Liver (tissue), 9 donors: ENCODE results near the gene SDF4. TPM values are rescaled to one million over a fixed set of nuclear protein-coding genes. Genes with fewer than 3 reads are reported as not detected.
"Not testable (repeated sequence)": the region's sequence is repeated elsewhere in the genome, so short reads cannot be mapped to it uniquely, and the experiment has no call there.

Experiments
- DNase-seq: peaks from one replicate; pipeline ENCODE4 v3.0.0-alpha.2; 2017; ENCODE audit warnings: low spot score
- H3K27ac ChIP-seq, 2 donors: one replicate each; pipeline ENCODE4 v1.7.0; 2013; ENCODE audit warnings: inconsistent platforms in 2 of 2, low read length in 2 of 2, control low read depth in 1 of 2, low read depth in 1 of 2, mild to moderate bottlenecking in 1 of 2
- H3K27me3 ChIP-seq, 4 donors: one replicate each; pipeline versions ENCODE4 v1.6.1 to v1.7.0; 2013; ENCODE audit warnings: low read length in 3 of 4, inconsistent platforms in 1 of 4, mild to moderate bottlenecking in 1 of 4, moderate library complexity in 1 of 4; ENCODE audit not compliant: control insufficient read depth in 4 of 4, insufficient read depth in 4 of 4
- H3K36me3 ChIP-seq, 4 donors: one replicate each; pipeline versions ENCODE4 v1.6.1 to v1.7.0; 2013; ENCODE audit warnings: low read length in 3 of 4, mild to moderate bottlenecking in 3 of 4, low read depth in 1 of 4, moderate library complexity in 1 of 4; ENCODE audit not compliant: control insufficient read depth in 4 of 4, insufficient read depth in 3 of 4
- H3K4me1 ChIP-seq, 4 donors: one replicate each; pipeline versions ENCODE4 v1.6.1 to v1.7.0; 2013; ENCODE audit warnings: low read length in 3 of 4, mild to moderate bottlenecking in 3 of 4, moderate library complexity in 1 of 4; ENCODE audit not compliant: control insufficient read depth in 4 of 4, insufficient read depth in 4 of 4
- H3K4me3 ChIP-seq, 3 donors: one replicate each; pipeline versions ENCODE4 v1.6.1 to v1.7.0; 2013; ENCODE audit warnings: low read length in 3 of 3, control low read depth in 1 of 3, low read depth in 1 of 3, mild to moderate bottlenecking in 1 of 3
- H3K9ac ChIP-seq, 2 donors: one replicate each; pipeline ENCODE4 v1.7.0; 2013; ENCODE audit warnings: low read length in 2 of 2, mild to moderate bottlenecking in 2 of 2, moderate library complexity in 2 of 2, control low read depth in 1 of 2, low read depth in 1 of 2
- H3K9me3 ChIP-seq, 4 donors: one replicate each; pipeline versions ENCODE4 v1.6.1 to v1.7.0; 2013; ENCODE audit warnings: low read length in 3 of 4; ENCODE audit not compliant: control insufficient read depth in 4 of 4
- FOXA1 ChIP-seq: IDR thresholded peaks from 2 replicates; pipeline ENCODE4 v1.6.1; 2016; ENCODE audit warnings: antibody characterized with exemption
- FOXA2 ChIP-seq: IDR thresholded peaks from 2 replicates; pipeline ENCODE4 v1.6.1; 2016; ENCODE audit warnings: antibody characterized with exemption
- HNF4A ChIP-seq, 2 donors: conservative IDR thresholded peaks; 2 replicates each; pipeline ENCODE4 v1.6.1; 2016; ENCODE audit warnings: antibody characterized with exemption in 2 of 2, mild to moderate bottlenecking in 2 of 2
- HNF4G ChIP-seq: IDR thresholded peaks from 2 replicates; pipeline ENCODE4 v1.6.1; 2016; ENCODE audit warnings: antibody characterized with exemption
- JUND ChIP-seq, 2 donors: IDR thresholded peaks; 2 replicates each; pipeline ENCODE4 v1.6.1; 2016; ENCODE audit warnings: antibody characterized with exemption in 2 of 2
- NR2F2 ChIP-seq: IDR thresholded peaks from 2 replicates; pipeline ENCODE4 v1.6.1; 2016; ENCODE audit warnings: antibody characterized with exemption
- RAD21 ChIP-seq, 2 donors: IDR thresholded peaks; 2 replicates each; pipeline ENCODE4 v1.6.1; 2016; ENCODE audit warnings: antibody characterized with exemption in 2 of 2, mild to moderate bottlenecking in 2 of 2
- RXRA ChIP-seq, 2 donors: IDR thresholded peaks; 2 replicates each; pipeline ENCODE4 v1.6.1; 2017 to 2018; ENCODE audit warnings: antibody characterized with exemption in 2 of 2, mild to moderate bottlenecking in 1 of 2
- TAF1 ChIP-seq: conservative IDR thresholded peaks from 2 replicates; pipeline ENCODE4 v1.6.1; 2016; ENCODE audit warnings: antibody characterized with exemption, mild to moderate bottlenecking
- YY1 ChIP-seq: IDR thresholded peaks from 2 replicates; pipeline ENCODE4 v1.6.1; 2016; ENCODE audit warnings: antibody characterized with exemption, mild to moderate bottlenecking
- WGBS: extraction: QIAGEN DNeasy Blood & Tissue Kit; methylation state at CpG from one replicate; pipeline ENCODE4 v1.1.7; 2013; 5-methylcytosine and 5-hydroxymethylcytosine counted together
- polyA plus RNA-seq, 2 donors: library from polyadenylated mRNA; stranded (reverse) in 1 of 2; unstranded in 1 of 2; fragments of 200-250 nt in 1 of 2; fragments of >200 nt in 1 of 2; fragmentation: Nextera tagmentation in 1 of 2; extraction: Ambion mirVana in 1 of 2; gene quantifications; one replicate each; pipeline versions ENCODE4 v1.2.1 to v1.2.3, GENCODE V29; 2013 to 2015
- total RNA-seq, 2 donors: library from RNA; depleted of rRNA; stranded (reverse); fragments of >200 nt; gene quantifications; one replicate each; pipeline ENCODE4 v1.2.3, GENCODE V29; 2014
- TF ChIP-seq, protein P1 (sequence below): IDR thresholded peaks from 2 replicates; pipeline ENCODE4 v1.6.1; 2016; ENCODE audit warnings: antibody characterized with exemption, mild to moderate bottlenecking
- TF ChIP-seq, protein P2 (sequence below): IDR thresholded peaks from 2 replicates; pipeline ENCODE4 v1.6.1; 2016; ENCODE audit warnings: antibody characterized with exemption
- TF ChIP-seq, protein P3 (sequence below): fragments of 150-350 bp; IDR thresholded peaks from 2 replicates; pipeline ENCODE4 v1.5.1; 2017; ENCODE audit warnings: improper control_type of control experiment, low read depth, low read length; ENCODE audit not compliant: missing input control
- TF ChIP-seq, protein P4 (sequence below): IDR thresholded peaks from 2 replicates; pipeline ENCODE4 v1.6.1; 2016; ENCODE audit warnings: antibody characterized with exemption
- donor health status: healthy.
- donor health status: healthy.
- donor health status: healthy.
- donor health status: healthy.
- donor health status: healthy.

The SDF4 gene
- total and polyA plus RNA-seq, 4 donors = 48.7 to 180 (median 75.9) TPM

DNA sequence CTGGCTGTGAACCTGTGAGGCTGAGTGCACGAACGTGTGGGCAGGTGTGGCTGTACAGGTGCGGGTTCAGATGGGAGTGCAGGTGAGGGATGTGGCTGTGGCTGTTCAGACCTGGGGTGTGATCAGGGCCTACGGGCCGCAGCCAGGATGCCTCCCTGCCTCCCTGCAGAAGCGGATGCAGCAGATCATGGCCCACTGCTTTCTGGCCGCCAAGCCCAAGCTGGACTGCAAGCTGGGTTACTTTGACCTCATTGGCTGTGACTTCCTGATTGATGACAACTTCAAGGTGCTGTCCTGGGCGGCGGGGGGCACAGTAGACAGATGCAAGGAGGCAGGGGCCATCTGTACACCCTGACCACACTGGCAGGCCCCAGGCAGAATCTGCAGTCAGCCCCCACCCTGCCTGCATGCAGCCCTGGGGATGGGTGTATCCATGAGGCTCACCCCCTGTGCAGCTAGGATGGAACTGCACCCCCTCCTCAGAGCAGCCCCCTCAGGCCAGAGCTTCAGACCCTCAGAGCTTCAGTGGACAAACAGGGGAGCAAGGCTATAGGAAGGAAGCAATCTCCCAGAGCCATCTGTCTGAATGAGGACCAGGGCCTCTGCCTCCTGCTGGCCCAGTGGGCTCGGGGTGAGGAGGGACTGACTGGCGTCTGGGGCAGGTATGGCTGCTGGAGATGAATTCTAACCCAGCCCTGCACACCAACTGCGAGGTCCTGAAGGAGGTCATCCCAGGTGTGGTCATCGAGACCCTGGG lies 35.2 kb downstream of the SDF4 start (continued):
- TF ChIP-seq, protein P1, sequence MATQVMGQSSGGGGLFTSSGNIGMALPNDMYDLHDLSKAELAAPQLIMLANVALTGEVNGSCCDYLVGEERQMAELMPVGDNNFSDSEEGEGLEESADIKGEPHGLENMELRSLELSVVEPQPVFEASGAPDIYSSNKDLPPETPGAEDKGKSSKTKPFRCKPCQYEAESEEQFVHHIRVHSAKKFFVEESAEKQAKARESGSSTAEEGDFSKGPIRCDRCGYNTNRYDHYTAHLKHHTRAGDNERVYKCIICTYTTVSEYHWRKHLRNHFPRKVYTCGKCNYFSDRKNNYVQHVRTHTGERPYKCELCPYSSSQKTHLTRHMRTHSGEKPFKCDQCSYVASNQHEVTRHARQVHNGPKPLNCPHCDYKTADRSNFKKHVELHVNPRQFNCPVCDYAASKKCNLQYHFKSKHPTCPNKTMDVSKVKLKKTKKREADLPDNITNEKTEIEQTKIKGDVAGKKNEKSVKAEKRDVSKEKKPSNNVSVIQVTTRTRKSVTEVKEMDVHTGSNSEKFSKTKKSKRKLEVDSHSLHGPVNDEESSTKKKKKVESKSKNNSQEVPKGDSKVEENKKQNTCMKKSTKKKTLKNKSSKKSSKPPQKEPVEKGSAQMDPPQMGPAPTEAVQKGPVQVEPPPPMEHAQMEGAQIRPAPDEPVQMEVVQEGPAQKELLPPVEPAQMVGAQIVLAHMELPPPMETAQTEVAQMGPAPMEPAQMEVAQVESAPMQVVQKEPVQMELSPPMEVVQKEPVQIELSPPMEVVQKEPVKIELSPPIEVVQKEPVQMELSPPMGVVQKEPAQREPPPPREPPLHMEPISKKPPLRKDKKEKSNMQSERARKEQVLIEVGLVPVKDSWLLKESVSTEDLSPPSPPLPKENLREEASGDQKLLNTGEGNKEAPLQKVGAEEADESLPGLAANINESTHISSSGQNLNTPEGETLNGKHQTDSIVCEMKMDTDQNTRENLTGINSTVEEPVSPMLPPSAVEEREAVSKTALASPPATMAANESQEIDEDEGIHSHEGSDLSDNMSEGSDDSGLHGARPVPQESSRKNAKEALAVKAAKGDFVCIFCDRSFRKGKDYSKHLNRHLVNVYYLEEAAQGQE = no peak
- TF ChIP-seq, protein P2, sequence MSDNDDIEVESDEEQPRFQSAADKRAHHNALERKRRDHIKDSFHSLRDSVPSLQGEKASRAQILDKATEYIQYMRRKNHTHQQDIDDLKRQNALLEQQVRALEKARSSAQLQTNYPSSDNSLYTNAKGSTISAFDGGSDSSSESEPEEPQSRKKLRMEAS = no peak
- TF ChIP-seq FOXA2 = no peak

DNA sequence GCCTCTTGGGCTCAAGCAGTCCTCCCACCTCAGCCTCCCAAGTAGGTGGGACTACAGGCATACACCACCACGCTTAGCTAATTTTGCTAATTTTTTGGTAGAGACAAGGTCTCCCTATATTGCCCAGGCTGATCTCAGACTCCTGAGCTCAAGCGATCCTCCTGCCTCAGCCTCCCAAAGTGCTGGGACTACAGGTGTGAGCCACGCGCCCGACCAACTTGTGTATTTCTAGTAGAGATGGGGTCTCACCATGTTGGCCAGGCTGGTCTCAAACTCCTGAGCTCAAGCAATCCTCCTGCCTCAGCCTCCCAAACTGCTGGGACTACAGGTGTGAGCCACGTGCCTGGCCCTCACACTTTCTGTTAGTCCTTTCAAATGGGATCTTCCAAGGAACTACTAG lies 36.1 kb downstream of the SDF4 start:
- not testable (repeated sequence) for H3K4me3 ChIP-seq, DNase-seq, H3K27me3 ChIP-seq, H3K27ac ChIP-seq, H3K36me3 ChIP-seq, H3K9me3 ChIP-seq, H3K4me1 ChIP-seq, H3K9ac ChIP-seq
- 96% methylated on average over 6 of the region's 6 CpGs for WGBS

DNA sequence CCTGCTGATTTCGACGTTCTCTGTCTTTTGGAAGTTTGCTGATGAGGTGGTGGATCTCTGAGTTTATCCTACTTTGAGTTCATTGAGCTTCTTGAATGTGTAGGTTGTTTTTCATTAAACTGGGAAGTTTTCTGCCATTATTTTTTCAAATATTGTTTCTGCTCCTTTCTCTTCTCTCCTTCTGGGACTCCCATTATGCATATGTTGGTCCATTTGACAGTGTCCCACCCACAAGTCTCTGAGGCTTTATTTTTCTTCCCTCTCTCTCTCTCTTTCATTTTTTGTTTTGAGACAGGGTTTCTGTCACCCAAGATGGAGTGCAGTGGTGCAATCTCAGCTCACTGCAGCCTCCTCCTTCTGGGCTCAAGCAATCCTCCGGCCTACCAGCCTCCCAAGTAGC lies 37.1 kb downstream of the SDF4 start:
- Histone ChIP-seq H3K27me3 (no peaks in the 10 kb centered on the region), H3K9me3 (no peaks in the 10 kb centered on the region), H3K36me3 (no peaks in the 10 kb centered on the region), H3K9ac (no peak overlapping the region), H3K27ac (no peak overlapping the region), H3K4me1 (no peaks in the 10 kb centered on the region), H3K4me3 (no peak overlapping the region)
- WGBS = 92% methylated on average over 3 of the region's 3 CpGs
- DNase-seq = no peak
- TF ChIP-seq RAD21 (IDR thresholded peaks at IDR 0.05) (no peak), TAF1 (no peak), YY1 (no peak), NR2F2 (no peak), FOXA1 (no peak), FOXA2 (no peak), HNF4A (conservative IDR thresholded peaks at IDR 0.05) (no peak), JUND (IDR thresholded peaks at IDR 0.05) (no peak), RXRA (IDR thresholded peaks at IDR 0.05) (no peak), HNF4G (no peak)
- TF ChIP-seq, protein P3, sequence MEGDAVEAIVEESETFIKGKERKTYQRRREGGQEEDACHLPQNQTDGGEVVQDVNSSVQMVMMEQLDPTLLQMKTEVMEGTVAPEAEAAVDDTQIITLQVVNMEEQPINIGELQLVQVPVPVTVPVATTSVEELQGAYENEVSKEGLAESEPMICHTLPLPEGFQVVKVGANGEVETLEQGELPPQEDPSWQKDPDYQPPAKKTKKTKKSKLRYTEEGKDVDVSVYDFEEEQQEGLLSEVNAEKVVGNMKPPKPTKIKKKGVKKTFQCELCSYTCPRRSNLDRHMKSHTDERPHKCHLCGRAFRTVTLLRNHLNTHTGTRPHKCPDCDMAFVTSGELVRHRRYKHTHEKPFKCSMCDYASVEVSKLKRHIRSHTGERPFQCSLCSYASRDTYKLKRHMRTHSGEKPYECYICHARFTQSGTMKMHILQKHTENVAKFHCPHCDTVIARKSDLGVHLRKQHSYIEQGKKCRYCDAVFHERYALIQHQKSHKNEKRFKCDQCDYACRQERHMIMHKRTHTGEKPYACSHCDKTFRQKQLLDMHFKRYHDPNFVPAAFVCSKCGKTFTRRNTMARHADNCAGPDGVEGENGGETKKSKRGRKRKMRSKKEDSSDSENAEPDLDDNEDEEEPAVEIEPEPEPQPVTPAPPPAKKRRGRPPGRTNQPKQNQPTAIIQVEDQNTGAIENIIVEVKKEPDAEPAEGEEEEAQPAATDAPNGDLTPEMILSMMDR = no peak
- TF ChIP-seq, protein P4, sequence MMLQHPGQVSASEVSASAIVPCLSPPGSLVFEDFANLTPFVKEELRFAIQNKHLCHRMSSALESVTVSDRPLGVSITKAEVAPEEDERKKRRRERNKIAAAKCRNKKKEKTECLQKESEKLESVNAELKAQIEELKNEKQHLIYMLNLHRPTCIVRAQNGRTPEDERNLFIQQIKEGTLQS = no peak
